HG03045 (cell line): ENCODE results near the gene GSK3B.

Experiments
- ATAC-seq: cut with Tn5 transposase; IDR thresholded peaks from one replicate; pipeline ENCODE4 v1.9.1; 2021; ENCODE audit warnings: mild to moderate bottlenecking, moderate library complexity; ENCODE audit not compliant: unreplicated experiment

GSK3B gene

DNA sequence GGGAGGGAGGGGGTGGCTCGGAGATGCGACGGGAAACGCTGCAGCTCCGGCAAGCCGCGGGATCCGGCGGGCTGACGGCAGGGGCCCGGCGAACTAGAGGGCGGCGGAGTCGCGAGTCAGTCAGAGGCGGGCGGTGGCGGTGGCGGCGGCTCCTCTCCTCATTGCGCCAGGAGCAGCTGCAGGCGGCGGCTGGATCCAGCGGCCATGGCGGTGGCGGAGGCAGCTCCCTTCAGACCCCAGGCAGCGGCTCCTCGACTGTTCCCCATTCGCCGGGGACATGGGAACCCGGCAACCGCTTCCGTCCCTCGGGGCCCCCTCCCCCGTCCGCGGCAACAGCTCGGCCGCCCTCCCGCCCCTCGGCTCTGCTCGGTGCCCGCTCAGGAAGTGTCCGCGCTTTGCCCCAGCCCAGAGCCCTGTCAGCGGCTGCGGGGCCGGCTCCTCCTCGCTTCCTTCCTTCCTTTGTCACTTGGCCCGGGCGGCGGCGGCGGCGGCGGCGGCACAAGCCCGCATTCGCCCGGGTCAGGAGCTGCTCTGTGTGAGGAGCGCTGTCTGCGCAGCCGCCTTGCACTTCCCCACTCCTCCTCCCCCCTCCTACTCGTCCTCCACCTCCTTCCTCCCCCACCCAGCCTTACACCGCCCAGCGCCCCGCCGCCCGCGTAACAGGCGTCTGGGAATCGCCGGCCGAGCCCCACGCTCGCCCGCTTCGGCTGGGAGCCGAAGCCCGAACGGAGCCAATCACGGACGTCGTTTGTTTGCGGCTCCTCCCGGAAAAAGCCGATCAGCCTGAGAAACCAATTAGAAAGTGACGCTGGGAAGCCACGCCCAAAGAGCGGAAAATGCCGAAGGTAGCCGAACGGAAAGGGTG is at the start of gene GSK3B:
GSK3B (minus strand) TSS at position 537 of the 865 bp plus-strand sequence. CDS start 1,013 bp downstream, outside the sequence.
- peak; percentile 42 for ATAC-seq

DNA sequence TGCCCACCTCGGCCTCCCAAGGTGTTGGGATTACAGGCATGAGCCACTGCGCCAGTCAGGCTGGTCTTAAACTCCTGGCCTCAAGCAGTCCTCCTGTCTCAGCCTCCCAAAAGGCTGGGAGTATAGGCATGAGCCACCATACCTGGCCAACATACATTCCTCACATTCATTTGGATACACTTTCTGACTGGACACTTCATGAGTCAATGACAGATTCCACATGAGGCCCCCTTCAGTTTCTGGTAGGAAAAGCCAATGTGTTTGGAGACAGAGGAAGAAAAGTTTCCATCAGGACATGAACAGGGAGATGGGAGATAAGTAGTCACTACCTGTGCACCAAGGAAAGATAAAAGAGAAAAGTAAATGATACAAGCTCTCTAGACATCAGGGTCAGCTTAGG is 49.4 kb upstream of the GSK3B start:
- ATAC-seq: no peak

- ATAC-seq: no peak
Measured at GRCh38 chr3:120142236-120142635, 48.0 kb upstream of the GSK3B start.

- no peak for ATAC-seq
Measured at GRCh38 chr3:120140098-120140742, 46.0 kb upstream of the GSK3B start.

GRCh38 chr3:120139140-120139539 is 44.9 kb upstream of the GSK3B start:
- no peak for ATAC-seq

DNA sequence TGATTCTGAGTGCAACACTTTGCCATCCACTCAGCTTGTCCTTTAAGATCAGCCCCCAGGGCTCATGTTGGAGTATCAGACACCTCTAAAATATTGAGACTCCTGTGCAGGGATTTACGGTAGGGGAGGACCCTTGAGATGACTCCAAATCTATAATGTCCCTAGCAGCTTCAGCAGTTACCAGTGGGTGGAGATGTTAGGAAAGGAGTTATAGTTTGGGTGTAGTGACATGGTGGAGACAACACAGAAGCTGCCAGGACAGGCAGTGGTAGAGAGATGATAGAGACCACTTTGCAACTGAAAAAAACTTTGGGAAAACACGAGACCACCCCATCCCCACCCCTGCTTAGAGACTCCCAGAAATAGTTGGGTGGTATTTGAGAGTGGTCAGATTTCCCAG is 43.3 kb upstream of the GSK3B start:
- ATAC-seq: no peak

GRCh38 chr3:120130656-120131055 is 36.4 kb upstream of the GSK3B start:
- ATAC-seq: no peak

DNA sequence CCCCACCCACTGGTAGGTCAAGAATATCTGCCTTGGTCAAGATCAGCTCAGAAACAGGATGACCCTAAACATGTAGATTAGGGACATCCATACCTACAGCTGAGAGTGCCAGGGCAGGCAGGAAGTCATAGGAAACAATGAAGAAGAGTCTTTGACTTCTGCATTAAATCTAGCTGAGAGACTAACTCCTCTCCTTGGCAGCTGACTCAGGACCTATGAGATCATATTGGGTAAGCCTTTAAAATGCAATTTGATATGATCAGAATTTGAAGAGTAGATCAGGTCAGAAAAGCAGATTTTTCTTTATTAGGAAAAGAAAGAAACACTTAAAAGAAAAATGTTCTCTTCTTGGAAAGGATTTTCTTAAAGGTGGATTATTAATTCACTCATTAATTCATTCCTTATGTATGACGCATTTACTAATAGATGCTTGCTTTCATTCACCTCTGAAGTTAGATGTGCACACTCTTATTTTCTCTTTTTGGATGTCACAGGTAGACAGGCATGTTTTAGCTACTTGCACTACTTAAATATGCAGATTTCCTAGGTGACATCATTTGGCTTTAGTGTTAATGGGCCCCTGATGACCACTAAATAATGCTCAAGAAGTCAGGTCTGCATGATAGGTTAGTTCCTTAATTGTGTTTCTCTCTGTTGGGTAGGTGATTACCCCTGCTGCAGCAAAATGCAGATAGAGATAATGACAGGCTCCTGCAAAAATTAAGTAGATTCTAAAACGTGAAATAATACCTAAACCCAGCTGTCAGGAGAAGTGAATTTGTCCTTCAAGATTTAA is 35.7 kb upstream of the GSK3B start:
- no peak for ATAC-seq

- no peak for ATAC-seq
Measured at GRCh38 chr3:120129051-120129450, 34.8 kb upstream of the GSK3B start.

DNA sequence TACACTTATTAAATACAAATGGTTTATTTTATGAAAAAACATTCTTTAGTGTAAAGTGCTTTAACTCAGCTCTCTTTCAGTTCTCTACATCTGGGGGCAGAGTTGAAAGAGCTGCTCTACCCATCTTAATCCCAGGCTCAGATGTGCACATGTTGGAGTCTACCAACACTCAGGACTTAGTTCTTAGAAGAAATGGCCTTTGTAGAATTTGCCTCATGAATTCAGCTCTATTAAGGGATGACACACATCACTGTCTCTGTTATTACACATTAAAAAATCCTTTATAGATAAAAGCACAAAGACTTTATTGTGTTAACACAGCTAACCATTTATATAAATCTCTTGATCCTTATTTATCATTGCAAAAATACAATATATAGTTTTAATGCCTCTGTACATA is 31.7 kb upstream of the GSK3B start:
- ATAC-seq: no peak

- ATAC-seq: no peak
Measured at GRCh38 chr3:120119846-120120510, 25.7 kb upstream of the GSK3B start.

- ATAC-seq: no peak
Measured at GRCh38 chr3:120114981-120115380, 20.7 kb upstream of the GSK3B start.

DNA sequence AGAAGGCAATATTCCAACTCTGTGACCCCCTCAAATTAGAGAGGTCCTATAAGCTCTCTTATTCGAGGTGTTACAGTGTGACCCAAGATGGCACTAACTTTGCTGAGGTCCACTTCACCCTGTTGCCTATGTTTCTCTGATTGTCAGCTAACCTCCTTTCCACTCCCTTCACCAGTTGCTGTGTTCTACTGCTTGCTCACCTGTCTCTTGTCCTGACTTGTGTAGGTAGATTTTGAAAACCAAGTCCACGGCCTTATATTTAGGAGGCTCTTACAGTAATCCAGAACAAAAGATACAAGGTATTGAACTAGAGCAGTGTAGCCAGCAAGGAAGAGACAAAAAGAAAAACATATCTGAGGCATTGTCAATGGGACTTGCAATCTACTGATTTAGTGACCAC is 20.1 kb upstream of the GSK3B start:
- no peak for ATAC-seq

GRCh38 chr3:120113128-120114116 is 19.2 kb upstream of the GSK3B start:
- no peak for ATAC-seq

DNA sequence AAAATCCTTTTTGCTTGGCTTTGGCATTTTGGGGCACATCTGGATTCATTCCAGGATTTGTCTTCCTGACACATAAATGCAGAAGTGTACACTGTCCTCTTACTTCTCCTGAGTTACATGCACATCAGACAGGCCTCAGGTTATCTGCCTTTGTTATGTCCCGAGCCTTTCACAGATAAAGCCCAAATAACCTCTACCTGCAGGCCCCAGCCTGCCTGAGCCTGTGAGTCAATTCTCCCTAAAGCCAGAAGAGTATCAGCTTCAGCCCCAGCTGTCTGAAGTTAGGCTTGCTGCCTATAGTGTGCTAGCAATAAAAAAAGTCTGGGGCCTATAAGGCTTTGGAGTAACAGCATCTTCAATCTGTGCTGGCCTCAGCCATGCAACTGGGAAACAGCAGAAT is 17.7 kb upstream of the GSK3B start:
- no peak for ATAC-seq

DNA sequence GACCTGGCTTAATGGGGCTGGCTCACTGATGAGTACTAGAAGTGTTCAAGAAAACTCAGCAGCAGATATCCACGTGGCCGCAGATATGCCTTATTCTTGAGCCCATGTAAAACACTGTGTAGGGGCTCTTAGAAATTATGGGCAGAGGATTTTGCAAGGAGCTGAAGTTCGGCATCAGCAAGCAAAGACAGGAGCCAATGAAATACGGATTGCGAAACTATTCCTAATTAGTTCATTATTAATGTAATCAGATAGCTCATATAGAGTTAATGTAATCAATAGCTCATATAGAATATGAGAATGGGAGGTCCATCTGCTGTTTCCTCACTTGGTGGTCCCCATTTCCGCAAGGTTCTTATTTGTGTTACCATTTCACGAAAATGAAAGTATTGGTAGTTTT is 9.0 kb upstream of the GSK3B start:
- ATAC-seq: no peak

DNA sequence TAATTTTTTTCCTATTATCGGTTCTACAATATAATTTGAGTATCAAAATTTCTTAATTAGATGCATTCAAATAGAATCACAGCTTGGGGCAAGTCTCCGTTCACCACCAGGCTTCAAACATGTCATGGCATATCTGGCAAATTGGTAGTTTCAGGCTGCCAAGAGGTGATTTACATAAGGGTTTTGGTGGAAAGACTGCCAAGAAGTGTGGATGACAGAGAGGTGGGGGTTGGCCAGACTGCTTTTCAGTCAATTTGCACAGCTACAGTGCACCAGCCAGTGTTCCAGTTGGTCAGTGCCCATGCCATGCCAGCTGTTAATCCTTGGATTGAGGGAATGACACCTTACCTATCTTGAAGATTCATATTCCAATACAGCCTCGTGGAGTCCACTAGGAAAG is 8.4 kb upstream of the GSK3B start:
- no peak for ATAC-seq

- ATAC-seq: no peak
Measured at GRCh38 chr3:120102232-120102631, 8.0 kb upstream of the GSK3B start.

DNA sequence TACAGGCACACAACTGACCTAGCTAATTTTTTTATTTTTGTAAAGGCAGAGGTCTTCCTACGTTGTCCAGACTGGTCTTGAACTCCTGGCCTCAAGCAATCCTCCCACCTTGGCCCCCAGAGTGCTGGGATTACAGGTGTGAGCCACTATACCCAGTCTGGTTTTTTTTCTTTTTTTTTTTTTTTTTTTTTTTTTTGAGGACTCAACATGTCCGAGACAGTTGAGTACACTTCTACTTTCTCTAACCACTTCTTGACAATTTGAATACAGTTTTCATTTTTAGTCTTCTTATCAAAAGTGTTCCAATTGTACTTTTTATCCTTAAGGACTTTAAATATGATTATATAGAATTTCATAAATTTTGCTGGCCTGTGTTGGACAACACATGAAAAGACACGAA is 7.4 kb upstream of the GSK3B start:
- no peak for ATAC-seq

DNA sequence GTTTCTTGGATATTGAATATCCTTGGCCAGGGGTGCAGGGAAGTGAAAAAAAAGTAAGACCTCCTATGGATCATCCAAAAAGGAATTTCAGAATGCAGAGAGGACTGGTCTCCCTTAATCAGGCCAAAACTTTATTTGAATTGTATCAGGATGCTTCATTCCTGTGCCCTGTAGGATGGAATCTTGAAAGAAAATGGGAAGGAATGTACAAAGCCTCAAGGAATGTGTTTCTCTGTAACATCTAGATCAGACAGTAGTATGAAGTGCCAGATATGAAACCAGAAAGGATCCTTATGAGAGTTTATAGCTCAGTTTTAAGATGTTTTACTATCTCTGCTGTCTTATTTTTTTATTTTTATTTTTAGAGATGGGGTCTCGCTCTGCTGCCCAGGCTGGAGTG is 6.5 kb upstream of the GSK3B start:
- ATAC-seq: no peak
